Stimulated activated naive B cell treated with anti-CD40 and anti-IgM and Interleukin-4, amounts not matched to agents 10 μg/mL and 1 μg/mL and 100 μg/mL, for 72 hours (primary cell): ENCODE results near the gene TDRD12.
"Not testable (repeated sequence)": the region's sequence is repeated elsewhere in the genome, so short reads cannot be mapped to it uniquely, and the experiment has no call there.

Experiments
- ATAC-seq, 2 donors: fragments of 150-1000 bp; cut with Tn5 transposase; replicated peaks; 2 replicates each; pipeline ENCODE4 v1.10.0; 2021; ENCODE audit warnings: moderate library complexity in 1 of 2
- DNase-seq: peaks from one replicate; pipeline ENCODE4 v3.0.0; 2021
- H3K27ac Mint-ChIP-seq: one replicate; pipeline ENCODE4 v1.8.0; 2022; ENCODE audit warnings: mild to moderate bottlenecking, mixed read lengths
- H3K27me3 Mint-ChIP-seq, 2 donors: one replicate each; pipeline ENCODE4 v1.8.0; 2022; ENCODE audit warnings: mixed read lengths in 2 of 2
- H3K36me3 Mint-ChIP-seq, 2 donors: one replicate each; pipeline ENCODE4 v1.8.0; 2022; ENCODE audit warnings: mixed read lengths in 2 of 2, mild to moderate bottlenecking in 1 of 2
- H3K4me1 Mint-ChIP-seq, 2 donors: one replicate each; pipeline ENCODE4 v1.8.0; 2022; ENCODE audit warnings: mixed read lengths in 2 of 2, mild to moderate bottlenecking in 1 of 2
- H3K4me3 Mint-ChIP-seq, 2 donors: one replicate each; pipeline ENCODE4 v1.8.0; 2022; ENCODE audit warnings: mild to moderate bottlenecking in 2 of 2, mixed read lengths in 2 of 2, moderate library complexity in 1 of 2
- H3K9me3 Mint-ChIP-seq, 2 donors: one replicate each; pipeline ENCODE4 v1.8.0; 2022; ENCODE audit warnings: mixed read lengths in 2 of 2, mild to moderate bottlenecking in 1 of 2

Gene TDRD12

DNA sequence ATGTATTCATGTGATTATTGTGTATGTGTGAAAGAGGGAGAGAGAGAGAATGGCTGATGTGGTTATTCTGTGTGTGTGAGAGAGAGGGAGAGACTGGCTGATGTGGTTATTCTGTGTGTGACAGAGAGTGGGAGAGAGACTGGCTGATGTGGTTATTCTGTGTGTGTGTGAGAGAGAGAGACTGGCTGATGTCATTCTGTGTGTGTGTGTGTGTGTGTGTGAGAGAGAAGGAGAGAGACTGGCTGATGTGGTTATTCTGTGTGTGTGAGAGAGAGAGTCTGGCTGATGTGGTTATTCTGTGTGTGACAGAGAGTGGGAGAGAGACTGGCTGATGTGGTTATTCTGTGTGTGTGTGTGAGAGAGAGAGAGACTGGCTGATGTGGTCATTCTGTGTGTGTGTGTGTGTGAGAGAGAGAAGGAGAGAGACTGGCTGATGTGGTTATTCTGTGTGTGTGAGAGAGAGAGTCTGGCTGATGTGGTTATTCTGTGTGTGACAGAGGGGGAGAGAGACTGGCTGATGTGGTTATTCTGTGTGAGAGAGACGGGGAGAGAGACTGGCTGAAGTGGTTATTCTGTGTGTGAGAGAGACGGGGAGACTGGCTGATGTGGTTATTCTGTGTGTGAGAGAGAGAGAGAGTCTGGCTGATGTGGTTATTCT, 26.2 kb downstream of the TDRD12 start:
- not testable (repeated sequence) for H3K27ac Mint-ChIP-seq, H3K4me1 Mint-ChIP-seq, H3K9me3 Mint-ChIP-seq, H3K36me3 Mint-ChIP-seq, H3K4me3 Mint-ChIP-seq, ATAC-seq, DNase-seq
- peaks cover 15 to 18% of the 10 kb centered on the region in 2 donors for H3K27me3 Mint-ChIP-seq

GRCh38 chr19:32746631-32747196, 27.1 kb downstream of the TDRD12 start:
- H3K27ac Mint-ChIP-seq, ATAC-seq, H3K4me1 Mint-ChIP-seq, H3K9me3 Mint-ChIP-seq, H3K4me3 Mint-ChIP-seq, DNase-seq, H3K36me3 Mint-ChIP-seq: not testable (repeated sequence)
- H3K27me3 Mint-ChIP-seq = peaks cover 16 to 19% of the 10 kb centered on the region in 2 donors

DNA sequence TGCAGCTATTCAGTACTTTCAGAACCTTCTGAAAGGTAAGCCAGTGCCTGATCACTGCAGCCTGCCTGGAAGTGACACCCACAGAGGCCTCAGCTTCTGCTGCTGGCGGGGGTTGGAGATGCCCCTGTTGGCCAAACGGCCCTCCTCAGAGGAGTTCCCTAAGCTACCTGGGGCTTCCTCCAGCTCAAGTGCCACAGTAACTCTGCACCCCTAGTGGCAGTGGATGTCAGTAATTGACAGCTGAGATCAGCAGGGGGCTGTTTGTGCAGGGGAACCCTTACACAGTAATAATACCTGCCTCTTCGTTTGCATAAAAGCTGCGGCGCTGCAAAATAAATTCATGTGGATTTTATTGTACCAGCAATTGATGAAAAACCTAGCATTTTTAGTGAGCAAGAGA, 28.9 kb downstream of the TDRD12 start:
- H3K27me3 Mint-ChIP-seq = peaks cover 16 to 19% of the 10 kb centered on the region in 2 donors
- ATAC-seq (peak; percentile 52 to 73), DNase-seq (no peak)
- no peaks in the 10 kb centered on the region for H3K4me1 Mint-ChIP-seq
- no peak overlapping the region for H3K27ac Mint-ChIP-seq
- no peaks in the 10 kb centered on the region for H3K36me3 Mint-ChIP-seq
- no peaks in the 10 kb centered on the region for H3K9me3 Mint-ChIP-seq
- H3K4me3 Mint-ChIP-seq = no peak overlapping the region

DNA sequence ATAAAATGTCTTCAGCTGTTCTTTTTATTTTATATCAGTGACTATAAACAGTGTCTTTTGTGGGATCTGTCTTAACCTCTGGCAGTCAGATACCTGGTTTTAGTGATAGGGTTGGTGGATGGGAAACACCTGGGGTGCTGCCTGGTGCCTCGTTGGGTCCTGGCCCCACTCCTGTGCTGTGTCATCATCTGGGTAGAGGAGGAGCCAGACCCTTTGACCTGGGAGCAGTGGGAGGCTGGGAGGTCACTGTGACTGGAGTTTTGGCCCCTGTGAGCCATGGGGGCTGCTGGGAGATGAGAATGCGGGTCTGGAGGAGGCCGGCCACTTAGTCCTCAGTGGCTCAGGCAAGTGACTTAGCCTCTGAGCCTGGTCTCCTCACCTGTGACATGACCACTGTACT, 29.4 kb downstream of the TDRD12 start:
- Mint-ChIP-seq H3K27ac (no peak overlapping the region), H3K4me3 (no peak overlapping the region), H3K9me3 (no peaks in the 10 kb centered on the region), H3K4me1 (no peaks in the 10 kb centered on the region), H3K27me3 (peaks cover 16 to 19% of the 10 kb centered on the region in 2 donors), H3K36me3 (no peaks in the 10 kb centered on the region)
- no peak for ATAC-seq
- no peak for DNase-seq

DNA sequence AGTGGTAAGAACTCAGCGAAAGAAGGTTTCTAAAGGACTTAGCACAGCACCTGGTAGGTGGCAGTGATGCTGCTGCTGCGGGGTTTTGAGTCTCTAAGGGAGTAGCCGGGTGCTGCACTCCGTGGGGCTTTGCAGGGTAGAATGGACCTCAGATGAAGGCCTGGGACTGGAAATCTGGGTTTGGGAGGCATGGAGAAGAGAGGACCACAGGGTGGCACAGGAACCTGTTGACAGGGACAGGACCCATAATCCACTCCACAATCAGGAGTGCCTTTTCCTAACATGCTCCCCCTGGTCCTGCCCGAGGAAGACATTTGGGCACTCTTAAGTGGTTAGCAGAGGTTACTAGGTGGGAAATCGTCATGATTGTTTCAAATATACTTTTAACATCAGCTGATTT, 29.8 kb downstream of the TDRD12 start:
- no peak for ATAC-seq
- H3K27ac Mint-ChIP-seq = no peak overlapping the region
- H3K9me3 Mint-ChIP-seq = no peaks in the 10 kb centered on the region
- no peak overlapping the region for H3K4me3 Mint-ChIP-seq
- H3K4me1 Mint-ChIP-seq = no peaks in the 10 kb centered on the region
- no peak for DNase-seq
- H3K27me3 Mint-ChIP-seq = peaks cover 16 to 19% of the 10 kb centered on the region in 2 donors
- H3K36me3 Mint-ChIP-seq = no peaks in the 10 kb centered on the region

GRCh38 chr19:32750441-32751055, 31.0 kb downstream of the TDRD12 start:
- Mint-ChIP-seq H3K36me3 (no peaks in the 10 kb centered on the region), H3K4me3 (no peak overlapping the region), H3K27me3 (peaks cover 16 to 24% of the 10 kb centered on the region in 2 donors), H3K27ac (no peak overlapping the region), H3K4me1 (no peaks in the 10 kb centered on the region), H3K9me3 (no peaks in the 10 kb centered on the region)
- ATAC-seq (peak; percentile 31 to 57), DNase-seq (no peak)

- Mint-ChIP-seq H3K9me3 (no peaks in the 10 kb centered on the region), H3K4me1 (no peaks in the 10 kb centered on the region), H3K27me3 (peaks cover 16 to 24% of the 10 kb centered on the region in 2 donors), H3K4me3 (no peak overlapping the region), H3K36me3 (no peaks in the 10 kb centered on the region), H3K27ac (no peak overlapping the region)
- no peak for DNase-seq
- ATAC-seq = no peak
Measured at GRCh38 chr19:32751066-32751465, 31.5 kb downstream of the TDRD12 start.

GRCh38 chr19:32757189-32757588, 37.6 kb downstream of the TDRD12 start:
- H3K36me3 Mint-ChIP-seq = peaks cover 0 to 5% of the 10 kb centered on the region in 2 donors
- ATAC-seq (no peak), DNase-seq (no peak)
- H3K4me1 Mint-ChIP-seq = no peaks in the 10 kb centered on the region
- peaks cover 10 to 13% of the 10 kb centered on the region in 2 donors for H3K27me3 Mint-ChIP-seq
- H3K27ac Mint-ChIP-seq = no peak overlapping the region
- H3K4me3 Mint-ChIP-seq = no peak overlapping the region
- H3K9me3 Mint-ChIP-seq = peaks cover 0 to 6% of the 10 kb centered on the region in 2 donors

GRCh38 chr19:32765365-32765764, 45.8 kb downstream of the TDRD12 start:
- H3K4me3 Mint-ChIP-seq, DNase-seq, H3K36me3 Mint-ChIP-seq, H3K4me1 Mint-ChIP-seq, H3K27ac Mint-ChIP-seq, ATAC-seq, H3K9me3 Mint-ChIP-seq: not testable (repeated sequence)
- peaks cover 5 to 11% of the 10 kb centered on the region in 2 donors for H3K27me3 Mint-ChIP-seq

GRCh38 chr19:32767951-32768679, 48.5 kb downstream of the TDRD12 start:
- H3K36me3 Mint-ChIP-seq = no peaks in the 10 kb centered on the region
- ATAC-seq = no peak
- no peaks in the 10 kb centered on the region for H3K4me1 Mint-ChIP-seq
- no peak for DNase-seq
- no peak overlapping the region for H3K27ac Mint-ChIP-seq
- H3K4me3 Mint-ChIP-seq = no peak overlapping the region
- peaks cover 0 to 2% of the 10 kb centered on the region in 2 donors for H3K9me3 Mint-ChIP-seq
- H3K27me3 Mint-ChIP-seq = peaks cover 5 to 16% of the 10 kb centered on the region in 2 donors

GRCh38 chr19:32771596-32771995, 52.0 kb downstream of the TDRD12 start:
- H3K27ac Mint-ChIP-seq = no peak overlapping the region

DNA sequence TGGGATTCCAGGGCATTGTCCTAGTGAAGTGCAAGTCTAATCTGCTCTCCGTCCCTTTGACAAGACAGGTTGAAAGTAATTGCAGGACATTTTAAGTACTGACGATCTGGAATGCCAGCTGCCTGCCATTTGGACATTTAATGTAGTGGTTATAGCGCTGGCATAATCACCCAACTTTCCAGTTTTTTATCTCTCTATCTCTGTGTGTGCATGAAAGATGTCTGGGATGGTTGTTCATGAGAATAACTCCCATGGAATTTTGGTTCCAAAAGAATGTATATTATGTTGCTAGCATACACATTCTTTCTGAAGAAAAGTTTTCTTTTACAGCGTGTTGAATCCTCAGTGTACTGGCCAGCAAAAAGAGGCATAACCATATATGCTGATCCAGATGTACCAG, 53.6 kb downstream of the TDRD12 start:
- Mint-ChIP-seq H3K27me3 (peaks cover 0 to 16% of the 10 kb centered on the region in 2 donors), H3K9me3 (peaks cover 0 to 2% of the 10 kb centered on the region in 2 donors), H3K36me3 (no peaks in the 10 kb centered on the region), H3K4me1 (no peaks in the 10 kb centered on the region), H3K27ac (no peak overlapping the region), H3K4me3 (no peak overlapping the region)
- DNase-seq = no peak
- no peak for ATAC-seq

More at GRCh38 chr19:32771596-32771995, 52.0 kb downstream of the TDRD12 start:
- no peaks in the 10 kb centered on the region for H3K36me3 Mint-ChIP-seq
- ATAC-seq (no peak), DNase-seq (no peak)
- no peak overlapping the region for H3K4me3 Mint-ChIP-seq
- H3K27me3 Mint-ChIP-seq = peaks cover 0 to 16% of the 10 kb centered on the region in 2 donors
- H3K4me1 Mint-ChIP-seq = no peaks in the 10 kb centered on the region
- H3K9me3 Mint-ChIP-seq = peaks cover 0 to 2% of the 10 kb centered on the region in 2 donors

DNA sequence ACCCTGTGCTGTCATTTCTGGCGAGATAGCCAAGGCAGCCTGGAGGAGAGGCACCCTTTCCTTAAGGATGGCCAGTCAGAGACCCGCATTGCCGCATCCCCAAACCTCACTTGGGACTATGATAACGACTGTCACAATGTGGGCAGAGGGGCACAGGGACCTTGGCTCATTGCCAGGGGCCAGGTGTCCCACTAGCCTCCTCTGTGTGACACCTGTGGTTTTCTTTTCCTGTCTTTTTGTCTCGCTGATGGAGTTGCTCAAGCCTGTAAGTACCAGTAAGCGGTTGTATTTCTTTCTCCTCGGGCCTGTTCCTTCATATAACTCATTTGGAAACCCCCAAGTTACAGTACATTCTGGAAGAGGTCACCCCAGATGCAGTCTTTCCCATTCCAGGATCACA, 59.5 kb downstream of the TDRD12 start:
- no peaks in the 10 kb centered on the region for H3K4me1 Mint-ChIP-seq
- H3K9me3 Mint-ChIP-seq = peaks cover 8% of the 10 kb centered on the region in 2 donors
- H3K27ac Mint-ChIP-seq = no peak overlapping the region
- DNase-seq (no peak), ATAC-seq (no peak)
- no peak overlapping the region for H3K4me3 Mint-ChIP-seq
- H3K27me3 Mint-ChIP-seq = peaks cover 4 to 6% of the 10 kb centered on the region in 2 donors
- peaks cover 0 to 3% of the 10 kb centered on the region in 2 donors for H3K36me3 Mint-ChIP-seq

DNA sequence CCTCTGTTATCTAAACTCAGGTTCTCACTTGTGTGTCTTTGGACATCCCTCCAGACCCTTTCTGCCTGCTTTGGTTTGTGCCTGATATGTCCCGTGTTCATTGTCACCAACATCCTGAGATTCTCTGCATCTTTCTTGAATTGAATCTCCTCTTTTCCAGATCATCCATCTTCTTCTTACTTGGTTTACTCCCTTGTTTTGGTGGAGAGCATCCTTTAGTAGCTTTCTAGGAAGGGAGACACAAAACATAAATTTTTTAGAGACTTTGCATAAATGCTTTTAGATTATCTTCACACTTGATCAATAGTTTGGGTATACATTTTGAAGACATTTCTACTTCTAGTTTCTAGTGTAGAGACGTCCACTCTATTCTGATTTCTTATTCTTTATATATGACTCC, 61.7 kb downstream of the TDRD12 start:
- DNase-seq (no peak), ATAC-seq (no peak)
- Mint-ChIP-seq H3K27me3 (peaks cover 10 to 11% of the 10 kb centered on the region in 2 donors), H3K4me3 (no peak overlapping the region), H3K4me1 (no peaks in the 10 kb centered on the region), H3K36me3 (peaks cover 0 to 3% of the 10 kb centered on the region in 2 donors), H3K9me3 (peaks cover 8% of the 10 kb centered on the region in 2 donors), H3K27ac (no peak overlapping the region)
